ENCODE results near the gene NEO1. TPM values are rescaled to one million over a fixed set of nuclear protein-coding genes. Genes with fewer than 3 reads are reported as not detected.

Gene NEO1
- total RNA-seq, 1 donor from 2014 or later = 24.9 TPM

- no peak overlapping the region for H3K27ac Mint-ChIP-seq (ENCODE audit: unreplicated experiment)
- DNase-seq (ENCODE audit: extremely low spot score, unreplicated experiment) = no peak
- H3K36me3 Mint-ChIP-seq (ENCODE audit: unreplicated experiment) = no peaks in the 10 kb centered on the region
- no peak overlapping the region for H3K4me3 Mint-ChIP-seq (ENCODE audit: unreplicated experiment)
- H3K4me1 Mint-ChIP-seq (ENCODE audit: unreplicated experiment) = no peaks in the 10 kb centered on the region
- H3K27me3 Mint-ChIP-seq (ENCODE audit: unreplicated experiment) = peaks cover 9% of the 10 kb centered on the region
- peaks cover 5% of the 10 kb centered on the region for H3K9me3 Mint-ChIP-seq (ENCODE audit: unreplicated experiment)
- TF ChIP-seq CTCF (IDR thresholded peaks at IDR 0.05) = no peak
These were observed 288.4 kb downstream of the NEO1 start for GRCh38 chr15:73340502-73341192.

- Mint-ChIP-seq H3K27me3 (ENCODE audit: unreplicated experiment) (peaks cover 5% of the 10 kb centered on the region), H3K4me3 (ENCODE audit: unreplicated experiment) (no peak overlapping the region), H3K36me3 (ENCODE audit: unreplicated experiment) (no peaks in the 10 kb centered on the region), H3K9me3 (ENCODE audit: unreplicated experiment) (peaks cover 5% of the 10 kb centered on the region), H3K4me1 (ENCODE audit: unreplicated experiment) (no peaks in the 10 kb centered on the region), H3K27ac (ENCODE audit: unreplicated experiment) (no peak overlapping the region)
- DNase-seq (ENCODE audit: extremely low spot score, unreplicated experiment) = no peak
- TF ChIP-seq CTCF (IDR thresholded peaks at IDR 0.05) = no peak
These were observed 289.8 kb downstream of the NEO1 start for GRCh38 chr15:73341886-73342600.

- Mint-ChIP-seq H3K4me1 (ENCODE audit: unreplicated experiment) (no peaks in the 10 kb centered on the region), H3K27me3 (ENCODE audit: unreplicated experiment) (peaks cover 4% of the 10 kb centered on the region), H3K9me3 (ENCODE audit: unreplicated experiment) (peaks cover 5% of the 10 kb centered on the region), H3K27ac (ENCODE audit: unreplicated experiment) (no peak overlapping the region), H3K36me3 (ENCODE audit: unreplicated experiment) (no peaks in the 10 kb centered on the region), H3K4me3 (ENCODE audit: unreplicated experiment) (no peak overlapping the region)
- TF ChIP-seq CTCF (IDR thresholded peaks at IDR 0.05) = no peak
- no peak for DNase-seq (ENCODE audit: extremely low spot score, unreplicated experiment)
These were observed 291.8 kb downstream of the NEO1 start for GRCh38 chr15:73344056-73344455.

- H3K36me3 Mint-ChIP-seq (ENCODE audit: unreplicated experiment) = no peaks in the 10 kb centered on the region
- H3K9me3 Mint-ChIP-seq (ENCODE audit: unreplicated experiment) = peaks cover 5% of the 10 kb centered on the region
- peaks cover 4% of the 10 kb centered on the region for H3K27me3 Mint-ChIP-seq (ENCODE audit: unreplicated experiment)
- no peak overlapping the region for H3K27ac Mint-ChIP-seq (ENCODE audit: unreplicated experiment)
- no peak for TF ChIP-seq CTCF (IDR thresholded peaks at IDR 0.05)
- no peaks in the 10 kb centered on the region for H3K4me1 Mint-ChIP-seq (ENCODE audit: unreplicated experiment)
- no peak overlapping the region for H3K4me3 Mint-ChIP-seq (ENCODE audit: unreplicated experiment)
- DNase-seq (ENCODE audit: extremely low spot score, unreplicated experiment) = no peak
These were observed 293.4 kb downstream of the NEO1 start for GRCh38 chr15:73345658-73346057.

GRCh38 chr15:73346735-73347312, 294.6 kb downstream of the NEO1 start:
- Mint-ChIP-seq H3K27me3 (ENCODE audit: unreplicated experiment) (peaks cover 4% of the 10 kb centered on the region), H3K4me3 (ENCODE audit: unreplicated experiment) (no peak overlapping the region), H3K9me3 (ENCODE audit: unreplicated experiment) (peaks cover 5% of the 10 kb centered on the region), H3K27ac (ENCODE audit: unreplicated experiment) (no peak overlapping the region), H3K4me1 (ENCODE audit: unreplicated experiment) (no peaks in the 10 kb centered on the region), H3K36me3 (ENCODE audit: unreplicated experiment) (no peaks in the 10 kb centered on the region)
- TF ChIP-seq CTCF (IDR thresholded peaks at IDR 0.05) = no peak
- DNase-seq (ENCODE audit: extremely low spot score, unreplicated experiment) = no peak
